C4-2B (cell line): ENCODE results near the gene CYB561D2.
A peak's percentile ranks its signal among the peaks of the same experiment; 100 is the strongest.

Source experiments
- ZFX ChIP-seq: fragments of 450-650 bp; IDR thresholded peaks from 2 replicates; pipeline ENCODE4 v1.6.1; 2017
- TF ChIP-seq, protein P1 (sequence below): fragments of 450-650 bp; conservative IDR thresholded peaks from 2 replicates; pipeline ENCODE4 v1.5.1; 2017; ENCODE audit warnings: mild to moderate bottlenecking

DNA sequence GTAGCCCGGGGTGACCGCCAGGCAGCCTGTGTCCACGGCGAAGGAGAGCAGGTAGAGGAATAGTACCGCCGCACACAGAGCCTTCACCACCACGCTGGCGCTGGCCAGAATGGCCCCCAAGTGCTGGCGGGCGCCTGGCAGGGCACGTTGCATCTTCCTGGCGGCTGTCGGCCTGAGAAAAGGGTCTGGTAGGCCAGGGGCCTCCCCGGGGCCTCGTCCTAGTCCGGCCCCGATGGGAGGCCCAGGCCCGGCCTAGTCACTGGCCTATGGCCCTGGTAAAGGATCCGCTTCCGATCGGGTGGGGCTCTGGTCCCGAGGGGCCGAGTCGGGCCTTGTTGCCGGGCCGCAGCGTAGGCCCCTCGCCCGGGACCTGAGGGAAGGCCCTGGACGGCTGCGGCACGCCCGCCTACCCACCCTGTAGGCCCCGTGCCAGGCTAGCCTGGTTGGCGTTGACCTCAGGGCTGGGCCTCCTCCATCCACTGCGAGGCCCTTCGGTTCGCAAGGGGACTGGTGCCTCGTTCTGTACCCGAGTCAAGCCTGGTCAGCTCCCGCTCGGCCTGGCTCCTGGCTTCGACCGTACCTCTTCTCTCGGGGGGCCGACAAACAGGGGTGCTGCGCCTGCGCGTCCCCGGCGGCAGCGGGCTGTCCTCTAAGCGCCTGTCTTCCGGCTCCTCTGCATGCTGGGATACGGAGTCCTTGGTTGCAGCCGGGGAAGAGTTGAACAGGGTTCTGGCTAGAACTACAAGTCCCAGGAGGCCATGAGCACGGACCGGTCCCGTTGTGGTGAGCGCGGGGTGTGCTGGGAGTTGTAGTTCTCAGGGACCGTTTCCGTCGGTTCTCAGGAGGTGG is 8.5 kb downstream of the CYB561D2 start, which contains the start of gene TMEM115:
- TF ChIP-seq, protein P1, sequence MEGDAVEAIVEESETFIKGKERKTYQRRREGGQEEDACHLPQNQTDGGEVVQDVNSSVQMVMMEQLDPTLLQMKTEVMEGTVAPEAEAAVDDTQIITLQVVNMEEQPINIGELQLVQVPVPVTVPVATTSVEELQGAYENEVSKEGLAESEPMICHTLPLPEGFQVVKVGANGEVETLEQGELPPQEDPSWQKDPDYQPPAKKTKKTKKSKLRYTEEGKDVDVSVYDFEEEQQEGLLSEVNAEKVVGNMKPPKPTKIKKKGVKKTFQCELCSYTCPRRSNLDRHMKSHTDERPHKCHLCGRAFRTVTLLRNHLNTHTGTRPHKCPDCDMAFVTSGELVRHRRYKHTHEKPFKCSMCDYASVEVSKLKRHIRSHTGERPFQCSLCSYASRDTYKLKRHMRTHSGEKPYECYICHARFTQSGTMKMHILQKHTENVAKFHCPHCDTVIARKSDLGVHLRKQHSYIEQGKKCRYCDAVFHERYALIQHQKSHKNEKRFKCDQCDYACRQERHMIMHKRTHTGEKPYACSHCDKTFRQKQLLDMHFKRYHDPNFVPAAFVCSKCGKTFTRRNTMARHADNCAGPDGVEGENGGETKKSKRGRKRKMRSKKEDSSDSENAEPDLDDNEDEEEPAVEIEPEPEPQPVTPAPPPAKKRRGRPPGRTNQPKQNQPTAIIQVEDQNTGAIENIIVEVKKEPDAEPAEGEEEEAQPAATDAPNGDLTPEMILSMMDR, result no peak
- peak; percentile 99 for TF ChIP-seq ZFX
